GM19438 (cell line): Measurements from ENCODE around the gene AGR2.

Experiments used
- ATAC-seq: cut with Tn5 transposase; IDR thresholded peaks from one replicate; pipeline ENCODE4 v1.9.1; 2021; ENCODE audit warnings: low read depth; ENCODE audit not compliant: unreplicated experiment

Gene AGR2

DNA sequence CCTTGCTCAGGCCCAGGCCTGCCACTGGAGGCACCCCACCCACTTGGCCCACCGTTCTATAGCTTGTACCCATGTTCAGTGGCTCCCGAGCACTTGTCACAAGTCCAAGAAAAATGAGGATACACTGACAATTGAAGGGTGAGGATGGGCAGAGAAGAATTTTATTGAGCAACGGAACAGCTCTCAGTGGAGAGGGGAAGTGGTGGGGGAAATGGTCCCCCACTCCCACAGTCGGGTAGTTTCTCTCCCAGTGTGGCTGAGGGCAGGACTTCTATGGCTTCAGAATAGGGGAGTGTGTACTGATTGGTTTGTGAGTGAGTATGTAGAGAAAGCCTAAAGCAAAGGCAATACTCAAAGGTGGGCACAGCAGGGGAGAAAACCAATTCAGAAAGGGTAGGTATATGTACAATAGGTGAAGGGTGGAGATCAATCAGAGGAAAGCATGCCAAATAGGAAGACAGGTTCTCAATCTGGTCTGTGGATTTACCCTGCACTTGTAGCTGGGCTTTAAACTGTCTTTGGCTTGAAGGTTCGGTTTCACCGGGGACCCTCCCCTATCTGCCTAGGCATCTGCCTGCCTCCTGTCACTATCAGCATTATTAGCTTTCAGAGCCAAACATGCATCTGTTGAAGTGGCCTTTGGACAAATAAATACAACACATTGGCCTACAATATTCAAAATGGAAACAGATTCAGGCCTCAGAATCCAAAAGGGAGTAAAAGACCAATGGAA, 60.1 kb downstream of the AGR2 start:
- no peak for ATAC-seq

DNA sequence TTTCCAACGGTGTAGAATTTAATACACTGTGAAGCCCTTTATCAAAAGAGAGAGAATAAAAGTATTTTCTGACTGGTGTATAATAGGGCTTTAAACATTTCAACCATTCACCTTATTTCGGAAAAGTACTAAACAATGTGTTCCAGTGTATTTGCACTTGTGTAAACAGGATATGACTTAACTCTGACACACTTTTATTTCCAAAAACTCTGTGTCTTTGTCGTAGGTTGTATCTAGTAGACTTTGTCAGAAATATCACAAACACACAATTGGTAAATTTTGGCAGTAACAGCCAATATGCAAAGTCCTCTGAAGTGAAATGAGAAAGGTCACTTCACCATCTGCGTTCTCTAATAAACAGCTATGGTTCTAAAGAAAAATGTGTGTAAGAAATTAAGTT, 61.6 kb downstream of the AGR2 start:
- no peak for ATAC-seq

DNA sequence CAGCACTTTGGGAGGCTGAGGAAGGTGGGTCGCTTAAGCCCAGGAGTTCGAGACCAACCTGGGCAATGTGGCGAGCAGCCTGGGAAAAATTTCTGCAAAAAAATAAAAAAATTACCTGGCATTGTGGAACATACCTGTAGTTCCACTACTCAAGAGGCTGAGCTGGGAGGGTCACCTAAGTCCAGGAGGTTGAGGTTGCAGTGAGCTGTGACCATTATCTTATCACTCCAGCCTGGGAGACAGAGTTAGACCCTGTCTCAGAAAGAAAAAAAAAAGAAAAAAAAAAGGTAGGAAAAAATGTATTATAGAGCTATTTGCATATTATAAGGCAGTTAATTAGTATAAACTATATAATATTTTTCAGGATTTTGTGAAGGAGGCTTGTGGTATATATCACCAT, 62.3 kb downstream of the AGR2 start:
- no peak for ATAC-seq
